CD4-positive, alpha-beta T cell (primary cell): ENCODE data around the gene GOLGA5. TPM values are rescaled to one million over a fixed set of nuclear protein-coding genes. Genes with fewer than 3 reads are reported as not detected.
A peak's percentile ranks its signal among the peaks of the same experiment; 100 is the strongest.

Experiments used
- ATAC-seq: fragments of 200-7000 bp; cut with Tn5 transposase; one replicate; pipeline ENCODE4 v1.10.0; 2022; ENCODE audit warnings: mild to moderate bottlenecking; ENCODE audit not compliant: poor library complexity
- CTCF ChIA-PET: fragments of 350-600 bp; sonication (Branson Sonifier 250); formaldehyde crosslinking; loops from one replicate; lab custom pipeline; 2021; ENCODE audit warnings: antibody characterized with exemption, inconsistent platforms; lab: Charles Lee
- POLR2A ChIA-PET: fragments of 350-600 bp; sonication (Branson Sonifier 250); formaldehyde crosslinking; loops from one replicate; lab custom pipeline; 2021; ENCODE audit warnings: antibody characterized with exemption, inconsistent platforms; lab: Charles Lee
- DNase-seq, 14 experiments: peaks; one replicate each; pipeline ENCODE4 v3.0.0-alpha.2; 2013 to 2020; ENCODE audit warnings: mixed read lengths in 2 of 14
- H3K27ac ChIP-seq, 2 donors: one replicate each; pipeline versions ENCODE4 v1.5.1 to v1.7.0; 2013; ENCODE audit warnings: low read length in 2 of 2, low read depth in 1 of 2, mild to moderate bottlenecking in 1 of 2
- H3K27me3 ChIP-seq, 2 experiments: 1 replicate in 1 of 2; 2 replicates in 1 of 2; pipeline versions ENCODE4 v1.6.1 to v1.7.0; 2013; ENCODE audit warnings: low read length in 2 of 2, control low read depth in 1 of 2, mild to moderate bottlenecking in 1 of 2, moderate library complexity in 1 of 2; ENCODE audit not compliant: insufficient read depth in 2 of 2, control insufficient read depth in 1 of 2
- H3K36me3 ChIP-seq: one replicate; pipeline ENCODE4 v1.6.1; 2013; ENCODE audit warnings: low read length, control low read depth; ENCODE audit not compliant: insufficient read depth
- H3K4me1 ChIP-seq: one replicate; pipeline ENCODE4 v1.6.1; 2013; ENCODE audit warnings: low read length, control low read depth; ENCODE audit not compliant: insufficient read depth
- H3K4me3 ChIP-seq: one replicate; pipeline ENCODE4 v1.5.1; 2013; ENCODE audit warnings: mild to moderate bottlenecking, low read length, moderate library complexity
- H3K9me3 ChIP-seq, 2 experiments: 1 replicate in 1 of 2; 2 replicates in 1 of 2; pipeline versions ENCODE4 v1.6.1 to v1.7.0; 2013; ENCODE audit warnings: low read length in 2 of 2, mild to moderate bottlenecking in 2 of 2, control low read depth in 1 of 2, moderate library complexity in 1 of 2; ENCODE audit not compliant: control insufficient read depth in 1 of 2, insufficient read depth in 1 of 2
- H3K27ac Mint-ChIP-seq: one replicate; pipeline ENCODE4 v1.8.0; 2020; ENCODE audit warnings: mixed read lengths
- H3K27me3 Mint-ChIP-seq: one replicate; pipeline ENCODE4 v1.8.0; 2021; ENCODE audit warnings: mixed read lengths
- H3K36me3 Mint-ChIP-seq: one replicate; pipeline ENCODE4 v1.8.0; 2021; ENCODE audit warnings: low read depth, mixed read lengths
- H3K4me1 Mint-ChIP-seq: one replicate; pipeline ENCODE4 v1.8.0; 2021; ENCODE audit warnings: low read depth, mixed read lengths
- H3K4me3 Mint-ChIP-seq: one replicate; pipeline ENCODE4 v1.8.0; 2020; ENCODE audit warnings: mild to moderate bottlenecking, mixed read lengths
- H3K9me3 Mint-ChIP-seq: one replicate; pipeline ENCODE4 v1.8.0; 2020; ENCODE audit warnings: mixed read lengths
- CTCF ChIP-seq: fragments of 200-600 bp; IDR thresholded peaks from one replicate; pipeline ENCODE4 v1.8.0; 2022; ENCODE audit warnings: antibody characterized with exemption, mild to moderate bottlenecking
- intact Hi-C, 2 experiments: fragments of 100-400 bp; cut with DNase I in 1 of 2; cut with micrococcal nuclease in 1 of 2; formaldehyde crosslinking; loops; one replicate each; pipeline versions ENCODE4 v1.15.1 to v1.9.0; 2023 to 2025; cut with DNase I, micrococcal nuclease
- total RNA-seq, 174 experiments: library from RNA in 2 of 174; stranded (reverse) in 2 of 174; gene quantifications; one replicate each; pipeline ENCODE4 v1.2.3 and lab custom pipeline; 2021 to 2026

Gene GOLGA5
- total RNA-seq, 2 experiments from 2014 or later: 5.2 to 6.8 TPM

- ChIA-PET POLR2A (no interaction called here), CTCF (no interaction called here)
- Histone ChIP-seq H3K36me3 (no peaks in the 10 kb centered on the region), H3K27me3 (no peaks in the 10 kb centered on the region), H3K27ac (no peak overlapping the region), H3K4me3 (no peak overlapping the region), H3K4me1 (peaks cover 7% of the 10 kb centered on the region), H3K9me3 (peaks cover 0 to 21% of the 10 kb centered on the region in 2 experiments)
- ATAC-seq (no peak), DNase-seq (no peak)
- Mint-ChIP-seq H3K27me3 (no peaks in the 10 kb centered on the region), H3K9me3 (peaks cover 8% of the 10 kb centered on the region), H3K4me3 (no peak overlapping the region), H3K36me3 (peaks cover 5% of the 10 kb centered on the region), H3K27ac (no peak overlapping the region), H3K4me1 (peaks cover 10% of the 10 kb centered on the region)
- no peak for TF ChIP-seq CTCF
- intact Hi-C loops: loop anchor here in 1 of 2 experiments (5.0 to 10.0 kb wide), 7 partner anchors 328 to 1277 kb away; partner anchors contain the start of genes ATXN3, BTBD7, GON7 and ITPK1
Measured at GRCh38 chr14:92789457-92790089, 4.5 kb upstream of the GOLGA5 start.

- ATAC-seq (no peak), DNase-seq (no peak)
- peaks cover 20% of the 10 kb centered on the region for H3K4me1 ChIP-seq
- ChIA-PET POLR2A (interaction anchor here (2.0 kb wide), 1 partner anchor 44 kb away, joined by 10 read pairs; the partner anchor contains the start of gene LGMN), CTCF (no interaction called here)
- Mint-ChIP-seq H3K4me1 (peaks cover 38% of the 10 kb centered on the region), H3K27me3 (no peaks in the 10 kb centered on the region), H3K9me3 (peaks cover 8% of the 10 kb centered on the region), H3K36me3 (peaks cover 24% of the 10 kb centered on the region), H3K27ac (peak overlapping the region; percentile 80), H3K4me3 (peak overlapping the region; percentile 39)
- peaks cover 7% of the 10 kb centered on the region for H3K36me3 ChIP-seq
- intact Hi-C loops: loop anchor here in 1 of 2 experiments (2.0 to 10.0 kb wide), 9 partner anchors 44 to 1281 kb away; partner anchors contain the start of genes ATXN3, BTBD7, GON7 and ITPK1
- no peak overlapping the region for H3K4me3 ChIP-seq
- TF ChIP-seq CTCF: no peak
- H3K9me3 ChIP-seq: peaks cover 0 to 21% of the 10 kb centered on the region in 2 experiments
- H3K27ac ChIP-seq: no peak overlapping the region
- no peaks in the 10 kb centered on the region for H3K27me3 ChIP-seq
Measured at GRCh38 chr14:92792885-92793284, 1.2 kb upstream of the GOLGA5 start.

- H3K4me1 Mint-ChIP-seq: peaks cover 45% of the 10 kb centered on the region
- peak overlapping the region; percentile 81 for H3K4me3 ChIP-seq
- H3K4me3 Mint-ChIP-seq: peak overlapping the region; percentile 95
- peak in 2 of 14 experiments; percentile 1 to 10 for DNase-seq
- H3K9me3 Mint-ChIP-seq: peaks cover 2% of the 10 kb centered on the region
- H3K4me1 ChIP-seq: peaks cover 27% of the 10 kb centered on the region
- peak overlapping the region; percentile 59 to 77 for H3K27ac ChIP-seq
- H3K9me3 ChIP-seq: peaks cover 0 to 10% of the 10 kb centered on the region in 2 experiments
- intact Hi-C loops: loop anchor here (1.0 to 10.0 kb wide), 8 partner anchors 44 to 1282 kb away; partner anchors contain the start of genes ATXN3 (in 1 of the 2), BTBD7 (in 1 of the 2), GON7 (in 1 of the 2) and ITPK1 (in 1 of the 2)
- H3K36me3 ChIP-seq: peaks cover 19% of the 10 kb centered on the region
- TF ChIP-seq CTCF: no peak
- peak overlapping the region; percentile 80 for H3K27ac Mint-ChIP-seq
- peaks cover 33% of the 10 kb centered on the region for H3K36me3 Mint-ChIP-seq
- POLR2A ChIA-PET: interaction anchor here (0.6 to 2.0 kb wide), 9 partner anchors 20 to 756 kb away, joined by 3 to 12 read pairs (median 5); partner anchors contain the start of genes ATXN3, CPSF2, LGMN and NDUFB1
- no peaks in the 10 kb centered on the region for H3K27me3 Mint-ChIP-seq
- ATAC-seq: no peak
- H3K27me3 ChIP-seq: no peaks in the 10 kb centered on the region
- CTCF ChIA-PET: no interaction called here
Measured at GRCh38 chr14:92794547-92794941, 439 bp downstream of the GOLGA5 start.
